SW480 (cell line): ENCODE results near the gene BCL10.
A peak's percentile ranks its signal among the peaks of the same experiment; 100 is the strongest.
"Not testable (repeated sequence)": the region's sequence is repeated elsewhere in the genome, so short reads cannot be mapped to it uniquely, and the experiment has no call there.

Source experiments
- DNase-seq: peaks from one replicate; pipeline ENCODE4 v3.0.0-alpha.2; 2016; ENCODE audit warnings: low spot score

BCL10 gene

DNA sequence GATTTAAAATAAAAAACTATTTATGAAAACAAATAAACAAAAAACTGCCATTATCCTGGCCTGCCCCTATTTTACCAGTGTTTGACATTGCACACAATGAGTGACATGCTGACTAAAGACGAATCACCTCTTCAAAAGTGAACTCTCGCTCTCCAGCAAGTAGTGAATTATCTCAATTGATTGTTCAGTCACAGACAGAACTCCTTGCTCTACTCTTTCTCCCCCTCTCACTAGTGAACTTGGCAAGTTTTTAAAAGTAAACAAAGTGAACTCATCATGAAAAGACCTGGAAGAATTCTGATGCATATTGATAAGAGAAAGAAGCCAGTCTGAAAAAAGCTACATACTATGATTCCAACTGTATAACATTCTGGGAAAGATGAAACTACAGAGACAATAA lies 12.3 kb downstream of the BCL10 start:
- no peak for DNase-seq

GRCh38 chr1:85262985-85263384 lies 13.4 kb downstream of the BCL10 start:
- no peak for DNase-seq

GRCh38 chr1:85259912-85260274 lies 16.5 kb downstream of the BCL10 start:
- no peak for DNase-seq

- DNase-seq, result peak; percentile 83
These were observed 17.1 kb downstream of the BCL10 start, which contains the start of gene C1orf52 for GRCh38 chr1:85259118-85259911. TSS of gene C1orf52 (minus strand) at chr1:85259662. CDS start at chr1:85259633, 29 bp downstream.

- no peak for DNase-seq
These were observed 17.8 kb downstream of the BCL10 start for GRCh38 chr1:85258536-85259117.

GRCh38 chr1:85249042-85249441 lies 27.4 kb downstream of the BCL10 start:
- DNase-seq, result not testable (repeated sequence)

DNA sequence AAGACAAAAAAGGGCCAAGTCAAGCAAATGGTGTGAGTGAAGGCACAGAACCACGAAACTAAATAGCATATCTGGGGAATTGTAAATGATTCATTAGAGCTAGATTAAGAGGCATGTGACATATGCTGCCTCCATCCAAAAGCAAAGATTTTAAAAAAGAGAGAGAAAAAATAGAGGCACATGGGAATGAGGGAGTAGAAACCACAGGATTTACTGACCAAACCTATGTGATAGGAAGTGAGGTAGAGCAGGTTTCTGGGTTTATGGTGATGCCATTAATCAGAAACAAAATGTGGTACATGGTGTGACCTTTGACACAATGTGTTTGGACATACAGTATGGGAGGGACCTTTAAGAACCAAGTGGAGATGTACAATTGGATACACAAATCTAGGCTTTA lies 30.5 kb downstream of the BCL10 start:
- no peak for DNase-seq

GRCh38 chr1:85245456-85245855 lies 31.0 kb downstream of the BCL10 start:
- DNase-seq, result no peak

DNA sequence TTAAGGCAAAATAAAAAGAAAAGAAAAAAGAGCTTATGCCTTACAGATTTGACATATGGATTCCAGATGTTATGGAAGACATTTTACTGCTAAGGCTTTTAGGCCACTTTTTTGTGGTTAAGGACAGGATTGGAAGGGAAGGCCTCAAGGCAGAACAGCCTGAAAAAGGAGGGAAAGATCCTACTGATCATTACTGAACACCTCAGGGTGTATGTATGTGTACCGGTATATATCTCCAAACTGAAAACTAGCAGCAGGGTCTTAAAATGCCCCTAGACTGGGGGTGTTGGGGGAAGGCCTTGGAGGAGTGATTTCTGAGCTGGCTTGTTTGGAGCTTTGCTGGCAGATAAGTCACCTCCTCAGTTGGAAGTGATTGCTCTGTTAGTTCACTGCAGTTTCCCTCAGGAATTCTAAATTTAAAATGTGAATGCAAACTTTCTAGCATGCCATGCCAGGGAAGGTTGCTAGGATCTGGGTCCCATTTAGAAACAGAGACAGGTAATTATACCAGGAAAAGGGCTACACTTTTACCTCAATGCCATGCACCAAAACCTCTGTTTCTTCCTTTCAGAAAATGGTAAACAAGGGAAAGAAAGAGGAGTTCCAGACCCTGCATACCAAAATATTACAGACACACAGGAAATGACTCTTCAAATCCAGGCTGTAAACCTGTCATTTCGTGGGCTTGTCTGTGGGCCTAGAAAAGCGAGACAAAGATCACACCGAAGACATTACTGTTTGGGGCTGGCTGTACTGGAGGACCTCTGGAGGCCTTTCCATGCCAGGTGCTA lies 32.0 kb downstream of the BCL10 start:
- DNase-seq, result no peak

GRCh38 chr1:85243372-85243771 lies 33.1 kb downstream of the BCL10 start:
- no peak for DNase-seq

GRCh38 chr1:85240643-85241042 lies 35.8 kb downstream of the BCL10 start:
- DNase-seq, result no peak

DNA sequence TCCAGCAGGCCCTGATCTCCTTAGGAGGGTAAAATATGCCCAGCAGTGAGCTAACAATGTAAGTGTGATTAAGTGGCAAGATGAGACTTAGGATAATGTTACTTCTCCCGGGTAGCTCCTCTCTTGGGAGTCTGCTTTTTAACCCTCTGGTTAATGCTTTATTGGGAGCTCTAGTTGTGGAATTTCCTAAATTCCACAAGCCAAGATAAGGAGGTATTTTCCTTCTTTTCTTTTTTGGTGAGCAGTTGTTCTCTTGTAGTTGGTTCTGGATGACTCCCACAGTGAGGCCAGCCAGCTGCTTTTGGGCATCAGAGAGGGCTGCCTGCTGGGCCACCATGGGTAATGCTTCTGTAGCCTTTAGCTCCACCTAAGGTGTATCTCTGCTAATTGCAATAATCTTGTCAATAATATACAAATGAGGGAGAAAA lies 36.2 kb downstream of the BCL10 start:
- DNase-seq, result peak; percentile 14

DNA sequence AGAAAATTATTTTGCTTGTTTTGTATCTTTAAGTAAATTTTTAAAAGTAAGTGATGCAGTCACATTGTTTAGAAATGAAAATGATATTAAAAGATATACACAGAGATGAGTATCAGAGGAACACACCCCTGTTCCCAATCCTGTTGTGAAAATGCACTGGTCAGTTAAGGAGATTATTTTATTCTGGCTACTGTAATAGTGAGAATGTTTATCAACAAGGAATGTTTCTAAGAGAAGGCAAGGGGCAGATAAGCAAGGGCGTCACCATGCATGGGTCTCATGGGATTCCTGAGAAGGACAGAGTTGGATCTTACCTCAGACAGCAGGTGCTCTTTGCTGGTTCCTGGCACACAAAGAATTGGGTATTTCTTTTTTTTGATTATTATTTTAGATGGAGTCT lies 38.8 kb downstream of the BCL10 start:
- DNase-seq, result no peak

- DNase-seq, result no peak
These were observed 46.0 kb downstream of the BCL10 start for GRCh38 chr1:85230305-85230977.

DNA sequence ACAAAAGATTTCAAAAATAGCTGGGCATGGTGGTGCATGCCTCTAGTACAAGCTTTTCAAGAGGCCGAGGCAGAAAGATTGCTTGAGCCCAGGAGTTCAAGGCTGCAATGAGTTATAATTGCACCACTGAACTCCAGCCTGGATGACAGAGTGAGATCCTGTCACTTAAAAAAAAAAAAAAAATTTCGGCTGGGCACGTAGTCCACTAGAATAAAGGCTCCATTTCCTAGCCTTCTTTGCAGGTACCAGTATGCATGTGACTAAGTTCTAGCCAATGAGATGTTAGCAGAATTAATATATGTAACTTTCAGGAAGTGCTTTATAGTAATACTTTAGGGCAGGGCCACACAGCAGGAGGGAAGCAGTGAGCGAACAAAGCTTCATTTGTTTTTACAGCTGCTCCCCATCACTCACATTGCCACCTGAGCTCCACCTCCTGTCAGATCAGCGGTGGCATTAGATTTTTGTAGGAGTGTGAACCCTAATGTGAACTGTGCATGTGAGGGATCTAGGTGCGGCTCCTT lies 46.8 kb downstream of the BCL10 start:
- peak; percentile 84 for DNase-seq

DNA sequence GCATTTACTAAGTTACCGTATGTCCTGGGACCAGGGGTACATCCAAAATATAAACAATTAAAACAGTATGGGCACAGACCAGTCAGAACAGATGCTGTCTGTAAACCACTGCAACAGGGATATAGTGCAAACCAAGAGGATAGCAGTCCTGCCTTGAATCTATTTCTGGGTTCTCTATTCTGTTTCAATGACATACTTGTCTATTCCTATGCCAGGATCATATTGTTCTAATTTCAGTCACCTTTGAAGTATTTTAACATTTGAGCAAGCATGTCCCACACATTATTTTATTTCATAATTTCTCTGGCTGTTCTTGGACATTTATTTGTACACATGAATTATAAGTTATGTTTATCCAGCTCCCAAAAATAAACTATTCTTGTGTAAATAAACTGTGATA lies 47.5 kb downstream of the BCL10 start:
- no peak for DNase-seq

DNA sequence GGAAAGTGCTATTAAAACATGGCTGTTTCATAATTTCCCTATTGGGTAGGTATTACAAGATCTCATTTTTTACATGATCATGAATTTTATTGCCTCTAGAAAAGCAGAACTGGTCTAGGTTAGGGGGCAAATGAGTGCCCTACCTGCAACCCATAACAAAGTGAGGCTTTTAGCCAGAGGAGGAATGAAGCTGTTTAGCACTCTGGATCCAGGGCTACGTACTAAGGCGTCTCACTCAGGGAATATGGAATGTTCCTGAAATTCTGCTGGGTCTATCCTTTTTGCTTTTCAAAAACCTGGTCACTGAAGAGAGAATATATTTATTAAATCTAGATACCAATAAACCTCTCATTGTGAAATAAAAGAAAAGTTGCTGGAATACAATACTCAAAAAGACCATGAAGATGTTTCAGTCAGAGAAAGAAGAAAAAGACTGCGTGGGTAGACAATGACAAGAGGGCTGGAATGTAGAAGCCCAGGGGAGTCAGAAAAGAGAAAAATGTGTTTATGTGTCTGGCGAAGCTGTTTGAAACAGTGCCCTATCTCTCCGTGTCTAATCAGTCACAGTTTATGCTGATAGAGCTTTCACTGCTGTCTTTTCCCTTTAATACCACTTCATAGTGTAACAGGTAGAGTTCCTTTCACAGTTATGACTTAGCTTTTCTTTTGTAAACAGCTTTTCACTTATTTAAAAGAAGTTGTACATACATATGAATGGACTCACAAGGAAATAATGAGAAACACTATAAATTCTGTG lies 50.6 kb downstream of the BCL10 start:
- no peak for DNase-seq

GRCh38 chr1:85224734-85225623 lies 51.5 kb downstream of the BCL10 start:
- no peak for DNase-seq

DNA sequence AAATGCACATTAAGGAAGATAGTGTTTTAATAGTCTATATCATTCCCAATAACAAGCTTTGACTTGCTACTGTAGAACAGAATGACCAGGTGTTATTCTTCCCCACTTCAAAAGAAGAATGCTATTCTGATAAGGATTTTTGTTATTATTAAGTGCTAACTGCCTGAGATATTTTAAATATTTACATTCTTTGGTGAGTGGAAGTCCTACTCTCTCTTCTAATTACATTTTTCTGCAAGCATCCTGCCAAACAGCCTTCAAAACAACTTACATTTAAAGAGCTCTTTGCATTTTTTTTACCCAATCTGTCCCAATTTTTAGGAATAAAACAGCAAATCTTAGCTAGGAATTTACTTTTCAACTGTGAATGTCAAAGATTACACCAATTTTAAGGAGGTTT lies 52.1 kb downstream of the BCL10 start:
- DNase-seq, result no peak

GRCh38 chr1:85223334-85223733 lies 53.1 kb downstream of the BCL10 start:
- no peak for DNase-seq
